Osteoblast (primary cell): ENCODE data around the gene DIP2A. TPM values are rescaled to one million over a fixed set of nuclear protein-coding genes. Genes with fewer than 3 reads are reported as not detected.
A peak's percentile ranks its signal among the peaks of the same experiment; 100 is the strongest.

Experiments
- DNase-seq: peaks from one replicate; pipeline ENCODE4 v3.0.0; 2011; ENCODE audit warnings: low spot score, mixed read lengths; ENCODE audit not compliant: insufficient read length; ENCODE audit errors: missing footprints
- H2AFZ ChIP-seq: 2 replicates; pipeline ENCODE4 v1.6.0; 2011; ENCODE audit warnings: mild to moderate bottlenecking, low read length
- H3K27ac ChIP-seq: 2 replicates; pipeline ENCODE4 v1.5.1; 2011; ENCODE audit warnings: mild to moderate bottlenecking, low read depth, low read length, moderate library complexity
- H3K27me3 ChIP-seq: 2 replicates; pipeline ENCODE4 v1.6.0; 2012; ENCODE audit warnings: mild to moderate bottlenecking, control low read depth, inconsistent platforms, low read length, moderate library complexity; ENCODE audit not compliant: insufficient read depth
- H3K36me3 ChIP-seq: 2 replicates; pipeline ENCODE4 v1.5.1; 2011; ENCODE audit warnings: mild to moderate bottlenecking, low read length, control low read depth, moderate library complexity; ENCODE audit not compliant: insufficient read depth
- H3K4me1 ChIP-seq: 2 replicates; pipeline ENCODE4 v1.5.1; 2011; ENCODE audit warnings: mild to moderate bottlenecking, low read length, control low read depth, moderate library complexity; ENCODE audit not compliant: insufficient read depth
- H3K4me2 ChIP-seq: 2 replicates; pipeline ENCODE4 v1.6.0; 2011; ENCODE audit warnings: mild to moderate bottlenecking, low read length; ENCODE audit not compliant: insufficient read depth
- H3K4me3 ChIP-seq: fragments of 200-600 bp; sonication (generic); 3 replicates; pipeline ENCODE4 v1.5.1; 2012; ENCODE audit warnings: mild to moderate bottlenecking, low read length, inconsistent platforms; ENCODE audit not compliant: insufficient read depth
- H3K79me2 ChIP-seq: 2 replicates; pipeline ENCODE4 v1.6.0; 2012; ENCODE audit warnings: mild to moderate bottlenecking, low read length, control low read depth, inconsistent platforms; ENCODE audit not compliant: insufficient read depth
- H3K9me3 ChIP-seq: 2 replicates; pipeline ENCODE4 v1.5.1; 2011; ENCODE audit warnings: low read depth, low read length, control low read depth
- H4K20me1 ChIP-seq: 2 replicates; pipeline ENCODE4 v1.6.0; 2012; ENCODE audit warnings: mild to moderate bottlenecking, low read length, control low read depth; ENCODE audit not compliant: insufficient read depth
- total RNA-seq: library from RNA; depleted of rRNA; stranded (reverse); fragments of >200 nt; gene quantifications from 2 replicates; pipeline ENCODE4 v1.2.3, GENCODE V29; 2012
- TF ChIP-seq, protein P1 (sequence below): IDR thresholded peaks from 2 replicates; pipeline ENCODE4 v1.5.1; 2011; ENCODE audit warnings: mild to moderate bottlenecking, low read depth, low read length, moderate library complexity; ENCODE audit errors: extremely low read depth

Gene DIP2A
- total RNA-seq, 1 donor, result 22.8 TPM

DNA sequence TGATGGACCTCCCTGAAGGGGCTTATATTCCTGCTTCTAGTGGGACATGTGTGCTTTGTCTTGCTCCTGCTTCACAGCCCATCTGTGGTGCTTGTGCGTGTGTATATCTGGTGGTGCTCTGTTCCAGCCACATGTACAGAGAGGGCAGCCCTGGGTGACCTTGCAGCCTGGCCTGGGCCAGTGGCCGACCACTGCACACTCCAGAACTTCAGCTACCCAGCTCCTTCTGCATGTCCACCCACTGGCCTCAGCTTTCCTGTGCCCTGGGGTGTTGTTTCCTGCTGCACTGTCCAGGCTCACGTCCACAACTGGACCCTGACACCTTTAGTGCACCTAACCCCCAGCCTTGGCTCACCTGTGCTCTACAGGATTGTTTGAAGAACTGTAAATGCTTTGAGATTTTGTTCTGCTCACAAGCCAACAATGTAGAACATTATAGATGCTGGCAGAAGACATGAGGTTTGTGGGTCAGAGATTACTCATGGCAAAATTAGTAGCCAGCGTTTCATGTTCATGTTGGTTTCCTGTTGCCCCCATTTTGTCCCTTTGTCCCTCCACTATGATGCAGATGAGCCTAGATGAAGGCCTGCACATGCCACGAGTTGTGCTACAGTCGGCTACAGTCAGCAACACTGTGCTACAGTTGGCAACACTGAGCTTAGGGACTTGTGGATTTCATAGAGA lies 151.5 kb downstream of the DIP2A start:
- TF ChIP-seq, protein P1, sequence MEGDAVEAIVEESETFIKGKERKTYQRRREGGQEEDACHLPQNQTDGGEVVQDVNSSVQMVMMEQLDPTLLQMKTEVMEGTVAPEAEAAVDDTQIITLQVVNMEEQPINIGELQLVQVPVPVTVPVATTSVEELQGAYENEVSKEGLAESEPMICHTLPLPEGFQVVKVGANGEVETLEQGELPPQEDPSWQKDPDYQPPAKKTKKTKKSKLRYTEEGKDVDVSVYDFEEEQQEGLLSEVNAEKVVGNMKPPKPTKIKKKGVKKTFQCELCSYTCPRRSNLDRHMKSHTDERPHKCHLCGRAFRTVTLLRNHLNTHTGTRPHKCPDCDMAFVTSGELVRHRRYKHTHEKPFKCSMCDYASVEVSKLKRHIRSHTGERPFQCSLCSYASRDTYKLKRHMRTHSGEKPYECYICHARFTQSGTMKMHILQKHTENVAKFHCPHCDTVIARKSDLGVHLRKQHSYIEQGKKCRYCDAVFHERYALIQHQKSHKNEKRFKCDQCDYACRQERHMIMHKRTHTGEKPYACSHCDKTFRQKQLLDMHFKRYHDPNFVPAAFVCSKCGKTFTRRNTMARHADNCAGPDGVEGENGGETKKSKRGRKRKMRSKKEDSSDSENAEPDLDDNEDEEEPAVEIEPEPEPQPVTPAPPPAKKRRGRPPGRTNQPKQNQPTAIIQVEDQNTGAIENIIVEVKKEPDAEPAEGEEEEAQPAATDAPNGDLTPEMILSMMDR, result no peak
- H3K4me2 ChIP-seq, result no peak overlapping the region
- peaks cover 9% of the 10 kb centered on the region for H3K27me3 ChIP-seq
- no peak for DNase-seq
- H3K27ac ChIP-seq, result no peak overlapping the region
- H3K4me3 ChIP-seq, result no peak overlapping the region
- no peaks in the 10 kb centered on the region for H4K20me1 ChIP-seq
- no peaks in the 10 kb centered on the region for H3K79me2 ChIP-seq
- peaks cover 6% of the 10 kb centered on the region for H3K4me1 ChIP-seq
- no peaks in the 10 kb centered on the region for H3K36me3 ChIP-seq
- H2AFZ ChIP-seq, result peak overlapping the region; percentile 79
- H3K9me3 ChIP-seq, result peaks cover 3% of the 10 kb centered on the region

DNA sequence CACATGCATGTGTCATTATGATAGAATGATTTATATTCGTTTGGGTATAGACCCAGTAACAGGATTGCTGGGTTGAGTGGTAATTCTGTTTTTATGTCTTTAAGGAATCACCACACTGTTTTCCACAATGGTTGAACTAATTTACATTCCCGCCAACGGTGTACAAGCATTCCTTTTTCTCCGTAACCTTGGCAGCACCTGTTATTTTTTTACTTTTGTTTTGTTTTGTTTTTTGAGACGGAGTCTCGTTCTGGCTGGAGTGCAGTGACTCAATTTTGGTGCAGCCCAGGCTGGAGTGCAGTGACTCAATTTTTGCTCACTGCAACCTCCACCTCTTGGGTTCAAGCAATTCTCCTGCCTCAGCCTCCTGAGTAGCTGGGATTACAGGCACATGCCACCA lies 154.7 kb downstream of the DIP2A start:
- Histone ChIP-seq H4K20me1 (no peaks in the 10 kb centered on the region), H3K79me2 (no peaks in the 10 kb centered on the region), H3K4me1 (peaks cover 6% of the 10 kb centered on the region), H3K9me3 (peaks cover 3% of the 10 kb centered on the region), H3K4me3 (no peak overlapping the region), H3K27me3 (peaks cover 2% of the 10 kb centered on the region), H3K27ac (no peak overlapping the region), H3K36me3 (no peaks in the 10 kb centered on the region), H2AFZ (no peak overlapping the region), H3K4me2 (no peak overlapping the region)
- TF ChIP-seq, protein P1, result no peak
- DNase-seq, result no peak

- TF ChIP-seq, protein P1, result no peak
- no peaks in the 10 kb centered on the region for H4K20me1 ChIP-seq
- no peak overlapping the region for H3K4me2 ChIP-seq
- H3K27me3 ChIP-seq, result no peaks in the 10 kb centered on the region
- no peak overlapping the region for H2AFZ ChIP-seq
- H3K4me1 ChIP-seq, result peaks cover 4% of the 10 kb centered on the region
- H3K79me2 ChIP-seq, result no peaks in the 10 kb centered on the region
- H3K9me3 ChIP-seq, result peaks cover 7% of the 10 kb centered on the region
- no peak for DNase-seq
- no peak overlapping the region for H3K27ac ChIP-seq
- no peaks in the 10 kb centered on the region for H3K36me3 ChIP-seq
- no peak overlapping the region for H3K4me3 ChIP-seq
Measured at GRCh38 chr21:46616050-46616449, 157.4 kb downstream of the DIP2A start.

DNA sequence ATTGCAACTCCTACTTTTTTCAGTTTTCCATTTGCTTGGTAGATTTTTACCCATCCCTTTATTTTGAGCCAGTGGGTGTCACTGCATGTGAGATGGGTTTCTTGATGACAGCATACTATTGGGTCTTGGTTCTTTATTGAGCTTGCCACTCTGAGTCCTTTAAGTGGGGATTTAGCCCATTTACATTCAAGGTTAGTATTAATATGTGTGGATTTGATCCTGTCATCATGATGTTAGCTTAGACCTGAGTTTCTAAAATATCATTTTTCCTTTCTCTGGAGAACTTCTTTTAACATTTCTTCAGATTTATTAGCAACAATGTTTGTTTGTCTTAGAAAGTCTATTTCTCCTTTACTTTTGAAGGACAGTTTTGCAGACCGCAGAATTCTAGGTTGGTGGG lies 158.0 kb downstream of the DIP2A start:
- H3K79me2 ChIP-seq, result no peaks in the 10 kb centered on the region
- no peaks in the 10 kb centered on the region for H3K36me3 ChIP-seq
- H3K4me3 ChIP-seq, result no peak overlapping the region
- DNase-seq, result no peak
- H3K4me1 ChIP-seq, result peaks cover 4% of the 10 kb centered on the region
- no peaks in the 10 kb centered on the region for H3K27me3 ChIP-seq
- TF ChIP-seq, protein P1, result no peak
- no peak overlapping the region for H3K4me2 ChIP-seq
- H3K27ac ChIP-seq, result no peak overlapping the region
- peaks cover 7% of the 10 kb centered on the region for H3K9me3 ChIP-seq
- H4K20me1 ChIP-seq, result no peaks in the 10 kb centered on the region
- H2AFZ ChIP-seq, result no peak overlapping the region
